ENCODE results near the gene KIAA1586. TPM values are rescaled to one million over a fixed set of nuclear protein-coding genes. Genes with fewer than 3 reads are reported as not detected.

Gene KIAA1586
- total RNA-seq, 1 donor from 2014 or later: 5.7 TPM

DNA sequence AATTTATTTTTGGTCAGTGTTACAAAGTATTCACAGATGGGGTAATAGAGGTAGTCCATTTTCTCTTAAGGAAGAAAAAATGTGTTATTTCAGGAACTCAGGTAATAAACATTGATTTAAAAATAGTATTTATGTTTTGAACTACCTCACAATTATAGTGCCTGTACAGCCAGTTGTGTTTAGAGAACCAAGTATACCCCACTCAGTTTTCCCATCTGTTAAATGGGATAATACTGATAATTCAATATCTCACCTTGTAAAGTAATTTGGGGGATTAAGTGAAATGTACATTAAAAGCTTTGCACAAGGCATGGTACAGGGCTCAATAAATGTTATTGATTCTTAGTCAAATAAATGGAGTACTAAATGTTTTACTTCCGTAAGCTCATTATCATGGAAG is 48.2 kb downstream of the KIAA1586 start:
- Histone ChIP-seq H3K36me3 (peaks cover 22% of the 10 kb centered on the region), H3K4me3 (no peak overlapping the region), H3K4me1 (peaks cover 61% of the 10 kb centered on the region), H3K9me3 (replicated peaks) (no peaks in the 10 kb centered on the region), H3K27me3 (ENCODE audit: low read depth) (no peaks in the 10 kb centered on the region), H3K27ac (replicated peaks) (no peak overlapping the region)
- no peak for DNase-seq
- TF ChIP-seq, protein P1, sequence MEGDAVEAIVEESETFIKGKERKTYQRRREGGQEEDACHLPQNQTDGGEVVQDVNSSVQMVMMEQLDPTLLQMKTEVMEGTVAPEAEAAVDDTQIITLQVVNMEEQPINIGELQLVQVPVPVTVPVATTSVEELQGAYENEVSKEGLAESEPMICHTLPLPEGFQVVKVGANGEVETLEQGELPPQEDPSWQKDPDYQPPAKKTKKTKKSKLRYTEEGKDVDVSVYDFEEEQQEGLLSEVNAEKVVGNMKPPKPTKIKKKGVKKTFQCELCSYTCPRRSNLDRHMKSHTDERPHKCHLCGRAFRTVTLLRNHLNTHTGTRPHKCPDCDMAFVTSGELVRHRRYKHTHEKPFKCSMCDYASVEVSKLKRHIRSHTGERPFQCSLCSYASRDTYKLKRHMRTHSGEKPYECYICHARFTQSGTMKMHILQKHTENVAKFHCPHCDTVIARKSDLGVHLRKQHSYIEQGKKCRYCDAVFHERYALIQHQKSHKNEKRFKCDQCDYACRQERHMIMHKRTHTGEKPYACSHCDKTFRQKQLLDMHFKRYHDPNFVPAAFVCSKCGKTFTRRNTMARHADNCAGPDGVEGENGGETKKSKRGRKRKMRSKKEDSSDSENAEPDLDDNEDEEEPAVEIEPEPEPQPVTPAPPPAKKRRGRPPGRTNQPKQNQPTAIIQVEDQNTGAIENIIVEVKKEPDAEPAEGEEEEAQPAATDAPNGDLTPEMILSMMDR (IDR thresholded peaks at IDR 0.05; ENCODE audit: borderline replicate concordance): no peak
- intact Hi-C loops (cut with micrococcal nuclease): no loop called here

DNA sequence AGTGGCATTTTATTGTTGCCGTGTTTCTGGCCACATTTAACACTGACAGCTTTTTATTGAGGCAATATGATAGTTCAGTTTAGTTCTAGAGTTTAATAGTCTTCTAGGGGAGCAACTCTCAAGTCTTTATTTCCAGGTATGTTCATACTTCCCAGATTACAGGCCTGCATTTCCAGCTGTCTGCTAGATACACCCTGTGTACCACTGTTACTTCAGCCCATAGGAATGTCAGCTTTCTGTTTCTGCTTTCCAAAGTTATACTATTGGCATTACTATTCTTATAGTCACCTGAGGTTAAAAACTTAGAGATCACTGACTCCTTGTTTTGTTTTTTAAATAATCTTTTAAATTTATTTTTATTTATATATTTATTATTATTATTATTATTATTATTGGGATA is 51.1 kb downstream of the KIAA1586 start:
- H3K27me3 ChIP-seq (ENCODE audit: low read depth): no peaks in the 10 kb centered on the region
- intact Hi-C loops (cut with micrococcal nuclease): no loop called here
- no peak for DNase-seq
- no peak overlapping the region for H3K27ac ChIP-seq (replicated peaks)
- no peak overlapping the region for H3K4me3 ChIP-seq
- TF ChIP-seq, protein P1 (IDR thresholded peaks at IDR 0.05; ENCODE audit: borderline replicate concordance): no peak
- H3K4me1 ChIP-seq: peaks cover 47% of the 10 kb centered on the region
- peaks cover 45% of the 10 kb centered on the region for H3K36me3 ChIP-seq
- H3K9me3 ChIP-seq (replicated peaks): no peaks in the 10 kb centered on the region

DNA sequence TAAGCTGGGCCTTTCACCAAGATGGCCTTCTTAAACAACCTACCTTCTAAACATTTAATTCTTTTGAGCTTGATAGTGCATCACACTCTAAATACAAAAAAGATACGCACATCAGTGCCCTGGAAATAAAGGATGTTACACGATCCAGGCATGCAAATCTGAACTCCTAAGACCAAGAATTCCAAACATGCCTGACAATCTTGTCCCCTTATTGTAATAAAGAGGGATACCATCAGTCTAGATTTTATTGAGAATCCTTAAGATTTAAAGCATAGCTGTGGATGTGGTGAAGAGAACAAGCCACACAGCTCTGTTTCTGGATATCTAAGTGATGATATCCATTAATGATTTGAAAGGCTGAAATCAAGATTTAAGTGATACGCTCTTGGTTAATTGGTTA is 56.5 kb downstream of the KIAA1586 start:
- intact Hi-C loops (cut with micrococcal nuclease): no loop called here
- Histone ChIP-seq H3K4me3 (no peak overlapping the region), H3K4me1 (peaks cover 11% of the 10 kb centered on the region), H3K27me3 (ENCODE audit: low read depth) (no peaks in the 10 kb centered on the region), H3K27ac (replicated peaks) (no peak overlapping the region), H3K36me3 (peaks cover 62% of the 10 kb centered on the region), H3K9me3 (replicated peaks) (no peaks in the 10 kb centered on the region)
- DNase-seq: no peak
- TF ChIP-seq, protein P1 (IDR thresholded peaks at IDR 0.05; ENCODE audit: borderline replicate concordance): no peak

DNA sequence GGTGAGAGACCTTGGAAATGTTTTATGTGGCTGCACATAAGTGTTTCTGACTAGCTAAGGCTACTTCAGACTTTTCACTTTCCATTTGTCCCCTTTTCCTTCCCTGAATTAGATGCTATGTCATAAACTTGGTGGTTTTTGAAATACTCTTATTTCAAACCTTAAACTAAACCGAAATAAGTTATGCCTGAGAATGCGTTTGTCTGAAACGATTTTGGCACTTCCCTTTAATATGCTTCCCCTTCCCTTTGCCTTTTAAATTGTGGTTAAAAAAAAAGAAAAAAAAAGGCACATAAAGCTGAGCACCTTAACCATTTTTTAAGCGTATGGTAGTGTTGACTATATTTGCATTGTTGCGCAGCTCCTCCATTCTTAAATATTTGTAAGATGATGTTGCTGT is 57.8 kb downstream of the KIAA1586 start:
- intact Hi-C loops (cut with micrococcal nuclease): no loop called here
- Histone ChIP-seq H3K36me3 (peaks cover 49% of the 10 kb centered on the region), H3K27me3 (ENCODE audit: low read depth) (no peaks in the 10 kb centered on the region), H3K27ac (replicated peaks) (no peak overlapping the region), H3K9me3 (replicated peaks) (no peaks in the 10 kb centered on the region), H3K4me1 (peaks cover 4% of the 10 kb centered on the region), H3K4me3 (no peak overlapping the region)
- no peak for DNase-seq
- TF ChIP-seq, protein P1 (IDR thresholded peaks at IDR 0.05; ENCODE audit: borderline replicate concordance): no peak

Other genes starting within 250 kb of the KIAA1586 start
- 0.38 TPM for gene BEND6, start 91.6 kb upstream of the KIAA1586 start, total RNA-seq
- 25.5 TPM for gene ZNF451, start 43.5 kb downstream of the KIAA1586 start, total RNA-seq
- 11.2 TPM for gene BAG2, start 125.6 kb downstream of the KIAA1586 start, total RNA-seq
- 10.9 TPM for gene RAB23, start 175.6 kb downstream of the KIAA1586 start, total RNA-seq

All from left ventricle myocardium inferior (tissue), 1 donor.